HG03342 (cell line): ENCODE measurements around the gene CDKN2B-AS1.
"Not testable (repeated sequence)": the region's sequence is repeated elsewhere in the genome, so short reads cannot be mapped to it uniquely, and the experiment has no call there.

Source experiments
- ATAC-seq: cut with Tn5 transposase; IDR thresholded peaks from one replicate; pipeline ENCODE4 v1.9.1; 2021; ENCODE audit warnings: mild to moderate bottlenecking, moderate library complexity; ENCODE audit not compliant: unreplicated experiment

CDKN2B-AS1 gene

DNA sequence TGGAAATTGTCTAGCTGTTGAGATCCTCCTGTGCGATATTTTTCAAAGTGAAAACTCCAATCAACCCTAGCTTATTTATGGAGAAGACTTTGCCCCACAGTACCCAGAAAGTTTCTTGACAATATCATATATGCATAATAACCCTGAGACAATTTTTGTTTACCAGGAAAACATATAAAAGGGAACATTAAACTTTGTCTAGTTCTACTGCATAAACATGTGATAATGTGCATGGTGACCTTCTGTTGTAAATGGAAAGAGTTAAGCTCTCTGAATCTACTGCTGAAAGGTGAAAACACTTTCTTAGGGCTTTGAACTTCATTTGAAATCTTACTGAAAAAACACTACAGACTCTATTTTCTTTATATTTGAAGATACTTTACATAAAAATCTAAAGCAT, 46.8 kb downstream of the CDKN2B-AS1 start:
- no peak for ATAC-seq

DNA sequence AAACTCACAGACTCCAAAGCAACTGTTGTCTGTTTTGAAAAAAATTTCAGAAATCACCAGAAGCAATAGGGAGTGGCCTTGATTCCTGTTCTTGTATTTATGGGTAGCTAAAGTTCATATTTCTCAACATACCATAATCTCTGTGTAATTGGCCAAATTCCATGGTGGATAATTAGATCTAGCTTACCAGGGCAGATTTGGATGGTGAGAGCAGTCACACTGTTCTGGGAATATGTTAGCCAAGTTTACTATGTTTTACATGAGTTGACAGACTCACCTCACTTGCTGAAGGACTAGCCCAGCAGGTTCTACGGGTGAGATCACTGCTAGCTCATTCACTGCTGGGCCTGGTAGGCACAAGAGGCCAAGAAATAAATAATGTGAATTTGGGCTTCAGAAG, 47.2 kb downstream of the CDKN2B-AS1 start:
- no peak for ATAC-seq

GRCh38 chr9:22043928-22044327, 49.3 kb downstream of the CDKN2B-AS1 start:
- no peak for ATAC-seq

GRCh38 chr9:22044583-22044982, 50.0 kb downstream of the CDKN2B-AS1 start:
- ATAC-seq, result no peak

DNA sequence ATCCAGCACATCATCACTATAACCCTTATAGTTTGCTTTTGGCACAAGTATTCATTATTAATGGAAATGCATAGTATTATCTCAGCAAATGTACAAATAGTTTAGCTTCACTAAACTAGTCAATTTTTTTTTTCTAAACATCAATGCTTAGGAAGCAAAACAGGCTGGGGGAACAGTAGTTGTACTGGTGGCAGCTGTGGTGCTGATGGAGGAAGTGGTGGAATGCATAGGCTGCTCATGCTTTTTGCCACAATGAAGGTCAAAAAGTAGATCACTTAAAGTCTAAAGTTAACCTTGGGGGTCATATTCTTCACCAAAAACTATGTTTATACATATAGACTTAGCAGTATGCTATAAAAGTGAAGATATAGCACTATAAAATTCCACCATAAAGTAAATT, 50.8 kb downstream of the CDKN2B-AS1 start:
- no peak for ATAC-seq

GRCh38 chr9:22046243-22046885, 51.8 kb downstream of the CDKN2B-AS1 start:
- no peak for ATAC-seq

- no peak for ATAC-seq
These were observed 53.0 kb downstream of the CDKN2B-AS1 start for GRCh38 chr9:22047596-22047995.

DNA sequence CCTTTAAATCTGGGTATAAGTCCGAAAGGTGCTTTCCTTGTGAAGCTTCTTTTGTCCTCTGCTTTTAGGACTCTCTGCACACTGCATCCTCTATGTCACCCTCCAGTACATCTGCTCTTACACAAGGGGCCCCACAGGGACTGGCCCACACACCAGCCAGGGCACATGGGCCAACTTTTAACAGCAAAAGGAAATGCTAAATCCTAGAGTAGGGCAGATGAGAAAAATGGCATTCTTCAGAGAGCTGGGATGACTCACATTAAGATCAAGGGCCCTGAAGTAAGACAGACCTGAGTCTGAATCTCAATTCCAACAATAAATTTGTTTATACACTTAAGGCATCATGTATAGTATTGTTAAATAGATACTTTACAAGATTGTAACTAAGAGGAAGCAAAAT, 54.8 kb downstream of the CDKN2B-AS1 start:
- no peak for ATAC-seq

- ATAC-seq, result peak; percentile 74
These were observed 56.3 kb downstream of the CDKN2B-AS1 start for GRCh38 chr9:22050924-22051323.

DNA sequence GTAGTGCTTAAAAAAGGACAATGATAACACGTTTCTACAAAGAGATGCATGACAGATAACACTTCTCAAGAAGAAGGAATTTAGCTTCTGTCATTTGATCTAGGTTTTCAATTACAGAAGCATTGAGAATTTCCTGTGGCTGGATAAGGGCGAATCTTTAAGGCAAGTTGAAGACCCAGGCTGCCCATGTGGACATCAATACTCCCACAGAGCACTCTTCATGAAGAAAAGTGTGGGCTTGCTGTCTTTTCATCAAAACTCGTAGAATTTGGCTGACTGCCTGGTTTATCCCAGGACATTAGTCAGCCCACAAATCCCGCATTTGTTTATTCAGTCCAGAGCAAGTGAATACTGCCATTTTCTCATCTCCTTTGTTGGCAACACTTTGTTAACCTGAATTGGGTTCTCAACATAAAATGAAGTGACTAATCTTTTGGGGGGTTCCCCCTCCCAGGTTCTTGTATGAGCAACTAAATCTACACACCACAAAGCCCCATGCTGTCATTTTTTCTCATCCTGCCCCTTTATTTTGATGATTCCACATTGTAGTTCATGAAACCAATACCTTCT, 57.9 kb downstream of the CDKN2B-AS1 start:
- ATAC-seq, result no peak

- no peak for ATAC-seq
These were observed 58.6 kb downstream of the CDKN2B-AS1 start for GRCh38 chr9:22053178-22053577.

DNA sequence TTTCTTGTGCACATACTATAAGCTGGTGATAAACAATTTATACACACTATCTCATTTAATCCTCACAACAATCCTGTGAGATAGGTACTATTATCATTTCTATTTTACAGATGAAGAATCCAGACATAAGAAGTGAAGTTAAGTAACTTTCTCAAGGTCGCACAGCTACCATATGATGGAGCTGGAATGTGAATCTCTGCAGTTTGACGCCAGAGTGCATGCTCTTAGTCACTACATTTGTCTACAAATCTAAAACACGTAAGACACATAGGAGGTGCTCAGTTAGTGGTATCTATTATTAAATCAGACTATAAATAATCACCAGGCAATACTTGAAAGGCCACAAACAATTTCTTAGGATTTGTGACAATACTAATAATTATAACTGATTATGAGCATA, 59.5 kb downstream of the CDKN2B-AS1 start:
- no peak for ATAC-seq

DNA sequence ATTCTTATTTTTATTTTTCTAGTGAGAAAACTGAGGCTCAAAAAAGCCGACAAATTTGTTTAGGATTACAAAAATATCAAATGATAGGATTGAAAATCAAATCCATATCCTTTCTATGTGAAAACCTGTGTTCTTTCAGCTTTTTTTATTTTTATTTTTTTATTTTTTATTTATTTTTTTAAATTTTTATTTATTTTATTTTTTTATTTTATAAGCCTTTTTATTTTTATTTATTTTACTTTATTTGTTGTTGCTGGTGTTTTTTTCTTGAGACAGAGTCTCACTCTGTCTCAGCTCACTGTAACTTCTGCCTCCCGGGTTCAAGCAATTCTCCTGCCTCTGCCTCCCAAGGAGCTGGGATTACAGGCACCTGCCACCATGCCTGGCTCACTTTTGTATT, 59.9 kb downstream of the CDKN2B-AS1 start:
- no peak for ATAC-seq

- ATAC-seq, result no peak
These were observed 60.5 kb downstream of the CDKN2B-AS1 start for GRCh38 chr9:22055090-22055489.

- no peak for ATAC-seq
These were observed 61.8 kb downstream of the CDKN2B-AS1 start for GRCh38 chr9:22056402-22056801.

DNA sequence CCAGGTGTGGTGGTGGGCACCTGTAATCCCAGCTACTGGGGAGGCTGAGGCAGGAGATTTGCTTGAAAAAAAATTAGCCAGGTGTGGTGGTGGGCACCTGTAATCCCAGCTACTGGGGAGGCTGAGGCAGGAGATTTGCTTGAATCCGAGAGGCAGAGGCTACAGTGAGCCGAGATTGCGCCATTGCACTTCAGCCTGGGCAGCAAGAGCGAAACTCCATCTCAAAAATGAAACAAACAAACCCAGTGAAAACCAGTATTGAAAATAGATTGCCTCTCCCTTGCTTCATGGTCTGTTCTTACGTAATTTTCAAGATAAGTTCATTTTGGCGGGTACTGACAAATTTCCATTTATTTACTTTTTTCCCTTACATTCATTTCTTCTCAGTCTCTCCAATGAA, 63.4 kb downstream of the CDKN2B-AS1 start:
- not testable (repeated sequence) for ATAC-seq

GRCh38 chr9:22060831-22061383, 66.3 kb downstream of the CDKN2B-AS1 start:
- ATAC-seq, result no peak

GRCh38 chr9:22064957-22065356, 70.4 kb downstream of the CDKN2B-AS1 start:
- ATAC-seq, result no peak

DNA sequence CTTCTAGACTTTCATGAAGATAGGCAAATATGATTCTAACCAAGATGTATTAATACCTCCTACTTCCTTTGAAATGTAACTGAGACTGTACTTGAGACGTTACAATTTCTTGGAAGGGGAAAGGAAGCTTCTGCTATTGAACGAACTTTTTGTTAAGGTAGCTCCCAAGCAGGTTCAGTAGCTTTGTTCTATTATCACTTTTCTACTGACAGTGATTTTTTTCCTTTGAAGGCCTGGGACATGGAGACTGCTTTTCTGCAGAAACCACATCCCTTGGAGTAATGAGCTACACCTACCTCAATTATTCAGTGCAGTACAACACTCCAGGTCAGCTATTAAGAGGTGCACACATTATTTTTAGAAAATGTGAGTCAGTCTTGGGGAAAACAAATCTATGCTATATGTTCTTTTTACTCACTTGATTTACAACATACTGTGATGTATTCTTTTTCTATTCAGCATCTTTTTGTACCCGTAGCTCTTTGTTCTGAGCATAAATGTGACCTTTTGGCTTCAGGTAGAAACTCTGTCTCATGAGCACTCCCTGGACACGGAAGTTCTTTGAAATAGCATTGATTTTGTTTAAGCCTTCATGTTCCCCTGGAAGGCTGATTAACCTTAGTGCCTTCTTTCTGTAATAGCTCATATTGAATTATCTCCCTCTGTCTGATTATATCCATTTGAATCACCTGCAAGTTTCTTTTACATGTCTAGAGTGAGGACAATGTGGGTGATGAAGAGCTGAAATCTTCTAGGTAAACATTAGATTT, 71.0 kb downstream of the CDKN2B-AS1 start:
- ATAC-seq, result no peak

DNA sequence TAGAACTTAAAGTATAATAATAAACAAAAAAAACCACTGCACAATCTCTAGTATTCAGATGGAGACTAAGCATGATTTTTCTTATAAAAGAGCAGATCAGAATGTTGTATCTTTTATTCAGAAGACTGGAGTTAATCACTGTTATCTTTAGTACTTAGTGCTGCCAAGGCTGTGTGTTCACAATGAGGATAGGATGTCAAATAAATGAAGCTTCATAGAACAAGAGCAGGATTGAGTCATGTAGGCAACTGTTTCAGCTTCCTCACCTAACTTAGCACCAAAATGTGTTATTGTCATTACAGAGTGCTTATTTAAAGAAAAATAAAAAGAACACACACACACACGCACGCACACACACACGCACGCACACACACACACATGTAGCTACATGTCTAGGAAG, 72.6 kb downstream of the CDKN2B-AS1 start:
- no peak for ATAC-seq

- ATAC-seq, result no peak
These were observed 73.8 kb downstream of the CDKN2B-AS1 start for GRCh38 chr9:22068369-22068768.

DNA sequence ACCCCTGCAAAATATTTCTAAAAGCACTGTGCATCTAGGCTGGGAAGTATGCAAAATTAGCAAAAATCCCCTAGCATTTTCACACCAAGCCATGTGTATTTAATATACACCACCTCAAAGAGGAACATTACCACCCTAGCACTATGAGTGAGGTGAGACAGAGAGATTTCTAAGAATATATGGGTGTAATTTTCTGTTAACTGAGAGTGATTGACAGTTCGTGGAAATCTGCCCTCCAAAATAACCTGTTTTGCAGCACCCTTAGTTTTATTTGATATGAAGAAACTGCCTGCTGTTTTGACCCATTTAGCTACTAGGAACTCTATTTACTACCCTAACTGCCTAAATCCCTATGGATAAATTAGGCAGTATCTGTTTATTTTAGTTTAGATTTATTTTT, 78.8 kb downstream of the CDKN2B-AS1 start:
- no peak for ATAC-seq
